Ovary (tissue), 9 donors: ENCODE data around the gene GALNT5. TPM values are rescaled to one million over a fixed set of nuclear protein-coding genes. Genes with fewer than 3 reads are reported as not detected.

ENCODE experiments used
- DNase-seq, 5 donors: peaks; one replicate each; pipeline ENCODE4 v3.0.0-alpha.2; 2019 to 2020
- H3K27ac ChIP-seq, 2 donors: fragments of 200-600 bp; one replicate each; pipeline versions ENCODE4 v1.5.1 to v1.8.0; 2019 to 2022
- H3K27me3 ChIP-seq: fragments of 200-600 bp; one replicate; pipeline ENCODE4 v1.8.0; 2022
- H3K36me3 ChIP-seq: fragments of 200-600 bp; sonication (generic); one replicate; pipeline ENCODE4 v1.5.1; 2019
- H3K4me1 ChIP-seq: one replicate; pipeline ENCODE4 v1.8.1; 2013; ENCODE audit warnings: mild to moderate bottlenecking, moderate library complexity; ENCODE audit not compliant: insufficient read depth
- H3K4me3 ChIP-seq: fragments of 200-600 bp; sonication (generic); one replicate; pipeline ENCODE4 v1.5.1; 2017
- H3K9me3 ChIP-seq, 2 donors: fragments of 200-600 bp in 1 of 2; sonication (generic) in 1 of 2; one replicate each; pipeline versions ENCODE4 v1.5.1 to v1.8.1; 2013 to 2019; ENCODE audit warnings: mild to moderate bottlenecking in 1 of 2, moderate library complexity in 1 of 2
- CTCF ChIP-seq, 3 donors: fragments of 450-650 bp in 2 of 3; fragments of 200-600 bp in 1 of 3; IDR thresholded peaks; one replicate each; pipeline versions ENCODE4 v1.5.1 to v1.8.0; 2016 to 2022; ENCODE audit warnings: antibody characterized with exemption in 3 of 3, mild to moderate bottlenecking in 1 of 3
- EP300 ChIP-seq: sonication (generic); formaldehyde crosslinking; IDR thresholded peaks from one replicate; pipeline ENCODE4 v1.6.1; 2017; ENCODE audit warnings: antibody characterized with exemption
- POLR2A ChIP-seq: fragments of 450-650 bp; IDR thresholded peaks from one replicate; pipeline ENCODE4 v1.6.1; 2017; ENCODE audit warnings: antibody characterized with exemption, mild to moderate bottlenecking, moderate library complexity
- WGBS, 3 donors: extraction: QIAGEN DNeasy Blood & Tissue Kit in 1 of 3; methylation state at CpG; one replicate each; pipeline versions ENCODE4 v1.1.5 to v1.1.7; 2013 to 2017; 5-methylcytosine and 5-hydroxymethylcytosine counted together
- intact Hi-C, 4 donors: fragments of 100-400 bp; cut with DNase I; formaldehyde crosslinking; loops; one replicate each; pipeline versions ENCODE4 v1.11.0 to v1.15.1; 2022 to 2023
- polyA plus RNA-seq, 2 donors: library from polyadenylated mRNA; stranded (reverse); fragments of 200-250 nt in 1 of 2; fragments of 350-450 nt in 1 of 2; fragmentation: Illumina TruSeq in 1 of 2; extraction: RNeasy Lipid Tissue Mini Kit (QIAGEN cat#74804) in 1 of 2; gene quantifications; one replicate each; pipeline ENCODE4 v1.2.3, GENCODE V29; 2013 to 2014
- total RNA-seq, 7 donors: library from RNA; depleted of rRNA in 2 of 7; stranded (reverse); fragments of >200 nt in 2 of 7; fragmentation: NEBNext Ultra II Directional in 3 of 7; extraction: Animal tissue kit (Norgen Biotek cat#: 25700) in 3 of 7; gene quantifications; one replicate each; pipeline versions ENCODE4 v1.1.0 to v1.2.4, GENCODE V29; 2016 to 2023
- donor health status: DM: no; HTN: no; CAD: no; lungs with moderate emphysema.
- donor health status: DM: no; HTN: no; CAD: no.
- donor health status: Bipolar disorder and iron deficiency.
- donor health status: DM: yes; HTN: yes; CAD: no.
- donor health status: DM: no; HTN: no; CAD: no.
- donor health status: DM: yes; HTN: yes; CAD: no.

Gene GALNT5
- total and polyA plus RNA-seq, 9 donors = 0.05 to 0.80 (median 0.15) TPM; not detected in 4

- Histone ChIP-seq H3K4me1 (no peaks in the 10 kb centered on the region), H3K36me3 (no peaks in the 10 kb centered on the region), H3K9me3 (no peaks in the 10 kb centered on the region), H3K4me3 (no peak overlapping the region), H3K27me3 (no peaks in the 10 kb centered on the region), H3K27ac (no peak overlapping the region)
- no peak for DNase-seq
- intact Hi-C loops = no loop called here
- WGBS, 3 donors = 79 to 85% (median 81%) methylated on average over 2 of the region's 2 CpGs
- TF ChIP-seq POLR2A = no peak
- TF ChIP-seq EP300 = no peak
- TF ChIP-seq CTCF (IDR thresholded peaks at IDR 0.05) = no peak
These were observed 21.1 kb upstream of the GALNT5 start for GRCh38 chr2:157236404-157236803.

- Histone ChIP-seq H3K4me1 (no peaks in the 10 kb centered on the region), H3K9me3 (no peaks in the 10 kb centered on the region)
- WGBS, 3 donors = 67 to 83% (median 79%) methylated on average over 3 of the region's 3 CpGs
These were observed 19.2 kb upstream of the GALNT5 start for GRCh38 chr2:157238296-157238695.

GRCh38 chr2:157244691-157245090 lies 12.8 kb upstream of the GALNT5 start:
- TF ChIP-seq CTCF (IDR thresholded peaks at IDR 0.05) = no peak
- no peak for TF ChIP-seq EP300
- TF ChIP-seq POLR2A = no peak
- Histone ChIP-seq H3K4me1 (no peaks in the 10 kb centered on the region), H3K27ac (no peak overlapping the region), H3K27me3 (no peaks in the 10 kb centered on the region), H3K4me3 (no peak overlapping the region), H3K36me3 (no peaks in the 10 kb centered on the region), H3K9me3 (no peaks in the 10 kb centered on the region)
- 60 to 66% (median 62%) methylated on average over 4 of the region's 4 CpGs for WGBS, 3 donors
- intact Hi-C loops = no loop called here
- DNase-seq = no peak

More at GRCh38 chr2:157238296-157238695, 19.2 kb upstream of the GALNT5 start:
- intact Hi-C loops = no loop called here
- H3K36me3 ChIP-seq = no peaks in the 10 kb centered on the region
- no peak for DNase-seq
- TF ChIP-seq POLR2A (no peak), CTCF (IDR thresholded peaks at IDR 0.05) (no peak), EP300 (no peak)
- no peak overlapping the region for H3K4me3 ChIP-seq
- H3K27ac ChIP-seq = no peak overlapping the region
- no peaks in the 10 kb centered on the region for H3K27me3 ChIP-seq

- intact Hi-C loops = no loop called here
- H3K36me3 ChIP-seq = no peaks in the 10 kb centered on the region
- H3K9me3 ChIP-seq = no peaks in the 10 kb centered on the region
- H3K4me1 ChIP-seq = no peaks in the 10 kb centered on the region
- no peak overlapping the region for H3K4me3 ChIP-seq
- WGBS, 3 donors = 54 to 64% (median 58%) methylated on average over 4 of the region's 4 CpGs
- H3K27ac ChIP-seq = no peak overlapping the region
- TF ChIP-seq EP300 (no peak), POLR2A (no peak), CTCF (IDR thresholded peaks at IDR 0.05) (no peak)
- no peaks in the 10 kb centered on the region for H3K27me3 ChIP-seq
- no peak for DNase-seq
These were observed 12.2 kb upstream of the GALNT5 start for GRCh38 chr2:157245144-157245840.
